ENCODE results near the gene IL16. TPM values are rescaled to one million over a fixed set of nuclear protein-coding genes. Genes with fewer than 3 reads are reported as not detected.

Gene IL16
- total RNA-seq, 1 experiment from 2014 or later, result not detected

DNA sequence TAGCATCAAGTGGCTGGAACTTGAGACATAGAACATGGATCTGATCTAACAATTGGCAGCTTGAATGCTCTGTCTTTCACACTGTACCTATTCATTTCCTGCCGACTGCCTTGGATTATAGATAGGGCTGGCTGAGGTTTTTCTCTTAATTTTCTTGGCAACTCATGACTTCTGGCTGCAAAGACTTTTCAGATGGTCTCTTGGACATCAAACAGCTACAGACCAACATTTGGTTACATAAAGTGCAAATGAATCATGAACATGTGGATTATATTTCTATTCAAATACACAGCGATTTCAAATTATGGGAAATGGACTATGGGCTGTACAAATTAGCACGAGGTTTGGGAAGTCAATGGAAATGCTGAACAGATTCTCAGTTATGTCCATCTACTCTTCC is 26.2 kb upstream of the IL16 start:
- no peak for DNase-seq (ENCODE audit: low read depth)
- in situ Hi-C loops (cut with HindIII; ENCODE audit: low pct_unique_long_range_greater_than_20kb, low sequenced_read_pairs), result no loop called here

DNA sequence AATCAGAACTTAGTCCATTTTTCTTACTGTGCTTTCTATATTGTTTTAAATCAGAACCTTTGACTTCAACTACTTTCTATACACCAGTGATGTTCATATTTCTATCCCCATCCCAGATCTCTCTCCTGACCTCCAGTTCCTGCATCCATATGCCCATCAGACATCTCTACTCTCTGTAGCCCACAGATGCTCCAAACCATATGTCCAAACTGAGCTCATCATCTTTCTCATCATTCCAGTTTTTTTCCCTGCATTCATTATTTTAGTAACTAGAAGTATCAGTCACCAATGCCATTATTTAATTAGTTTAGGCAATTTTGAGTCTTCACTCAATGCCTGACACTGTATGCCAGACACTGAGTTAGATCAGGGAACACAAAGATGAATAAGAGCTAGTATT is 25.4 kb upstream of the IL16 start:
- in situ Hi-C loops (cut with HindIII; ENCODE audit: low pct_unique_long_range_greater_than_20kb, low sequenced_read_pairs), result no loop called here

DNA sequence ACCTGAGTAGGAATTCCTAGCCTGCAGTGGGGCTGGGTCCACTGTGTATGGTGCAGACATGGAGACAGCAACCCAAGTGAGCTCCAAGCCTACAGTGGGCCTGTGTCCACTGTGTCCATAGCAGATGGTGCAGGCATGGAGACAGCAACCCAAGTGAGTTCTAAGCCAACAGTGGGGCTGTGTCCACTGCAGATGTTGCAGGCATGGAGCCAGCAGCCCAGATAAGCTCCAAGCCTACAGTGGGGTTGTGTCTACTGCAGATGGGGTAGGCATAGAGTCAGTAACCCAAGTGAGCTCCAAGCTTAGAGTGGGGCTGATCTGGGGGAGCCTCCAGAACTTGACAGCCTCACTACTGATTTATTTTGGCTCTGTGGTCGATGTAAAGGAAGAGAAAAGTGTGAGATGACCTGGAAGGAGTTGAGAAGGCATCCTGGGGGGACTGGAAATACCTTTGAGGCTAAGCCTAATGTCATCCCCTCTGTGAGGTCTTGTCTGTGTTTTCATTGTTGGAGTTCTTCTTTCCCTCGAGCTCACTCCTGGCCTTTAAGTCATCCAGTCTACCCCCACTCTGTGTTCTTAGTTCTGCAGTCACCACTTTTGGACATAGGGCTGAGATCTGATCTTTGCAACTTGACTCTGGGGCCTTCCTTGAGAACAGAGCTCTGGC is 22.4 kb upstream of the IL16 start:
- DNase-seq (ENCODE audit: low read depth), result no peak
- in situ Hi-C loops (cut with HindIII; ENCODE audit: low pct_unique_long_range_greater_than_20kb, low sequenced_read_pairs), result no loop called here

More for the DNA sequence above, 25.4 kb upstream of the IL16 start:
- DNase-seq (ENCODE audit: low read depth), result no peak

DNA sequence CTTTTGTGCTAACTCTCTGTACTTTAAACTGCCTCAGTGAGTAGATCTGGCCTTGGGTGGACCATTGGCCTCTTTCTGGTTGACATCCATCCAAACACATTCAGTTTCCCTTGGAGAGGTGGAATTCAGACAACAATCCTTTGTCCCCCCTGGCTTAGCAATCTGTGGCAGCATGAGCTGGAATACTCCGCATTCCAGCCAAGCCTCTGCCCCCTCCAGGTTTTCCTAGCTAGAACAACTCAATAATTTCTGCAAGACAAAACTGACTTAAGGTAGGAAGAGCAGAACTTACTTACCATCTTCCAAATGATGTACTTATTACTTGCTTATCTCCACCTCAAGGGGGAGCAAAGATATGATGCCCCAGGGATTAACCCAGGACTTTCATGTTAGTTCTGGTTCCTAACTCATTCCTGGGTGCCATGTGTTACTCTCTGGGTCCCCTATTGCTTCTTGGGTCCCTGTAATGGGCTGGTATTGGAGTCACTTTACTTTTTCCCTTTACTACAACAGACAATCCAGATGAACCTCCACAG is 21.8 kb upstream of the IL16 start:
- DNase-seq (ENCODE audit: low read depth), result no peak
- in situ Hi-C loops (cut with HindIII; ENCODE audit: low pct_unique_long_range_greater_than_20kb, low sequenced_read_pairs), result no loop called here

DNA sequence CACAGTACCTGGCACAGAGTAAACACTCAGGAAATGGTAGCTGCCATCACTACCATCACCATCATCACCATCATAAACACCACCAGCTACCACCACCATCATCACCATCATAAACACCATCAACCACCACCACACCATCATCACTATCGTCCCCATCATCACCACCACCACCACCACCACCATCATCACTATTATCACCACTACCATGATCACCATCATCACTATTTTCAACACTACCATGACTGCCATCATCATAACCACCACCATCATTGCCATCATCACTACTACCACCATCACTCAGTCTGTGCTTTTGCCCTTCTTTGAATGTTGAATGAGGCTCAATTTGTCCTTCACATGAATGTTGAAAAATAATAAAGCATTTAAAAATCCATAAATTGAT is 21.2 kb upstream of the IL16 start:
- DNase-seq (ENCODE audit: low read depth), result no peak
- in situ Hi-C loops (cut with HindIII; ENCODE audit: low pct_unique_long_range_greater_than_20kb, low sequenced_read_pairs), result no loop called here

DNA sequence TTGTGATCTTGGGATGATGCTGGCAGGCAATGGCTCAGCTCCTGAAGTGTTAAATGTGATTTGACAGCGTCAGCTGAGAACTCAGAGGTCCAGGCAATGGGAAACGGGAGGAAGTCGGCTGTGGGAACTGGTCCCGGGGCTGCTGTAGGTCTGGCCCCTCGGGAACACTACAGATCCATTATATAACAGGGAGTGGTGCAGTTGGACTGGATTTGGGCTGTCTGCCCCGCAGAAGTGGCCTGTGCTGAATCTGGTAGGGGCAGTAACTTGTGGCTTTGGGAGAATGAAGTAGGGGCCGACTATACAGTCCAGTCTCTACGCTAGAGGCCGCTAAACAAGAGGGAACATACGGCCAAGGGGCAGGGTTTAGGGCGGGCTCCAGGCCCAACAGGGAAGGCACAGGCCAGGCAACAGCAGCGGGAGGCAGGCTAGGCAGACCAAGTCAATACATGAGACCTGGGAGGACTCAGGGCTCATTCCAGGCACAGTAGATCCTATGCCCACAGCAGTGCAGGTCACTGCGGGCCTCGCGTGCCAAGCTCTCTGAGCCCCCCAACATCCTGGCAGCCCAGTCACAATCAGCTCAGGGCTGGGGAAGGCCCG is 20.3 kb upstream of the IL16 start:
- no peak for DNase-seq (ENCODE audit: low read depth)
- in situ Hi-C loops (cut with HindIII; ENCODE audit: low pct_unique_long_range_greater_than_20kb, low sequenced_read_pairs), result no loop called here

DNA sequence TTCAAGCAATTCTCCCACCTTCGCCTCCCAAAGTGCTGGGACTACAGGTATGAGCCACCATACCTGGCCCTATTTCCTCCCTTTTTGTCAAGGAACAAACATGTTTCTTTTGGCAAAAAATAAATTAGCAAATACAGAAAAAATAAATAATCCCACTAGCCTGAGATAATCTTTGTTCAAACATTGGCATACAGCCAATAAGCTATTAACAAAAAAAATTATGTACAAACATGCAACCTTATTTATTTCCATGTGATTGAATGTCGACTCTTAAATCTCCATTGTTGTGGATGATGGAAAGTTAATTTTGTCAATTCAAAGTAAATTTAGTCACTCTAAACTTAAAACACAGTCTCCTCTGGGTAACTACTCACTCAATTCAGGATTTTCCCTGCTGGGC is 18.3 kb upstream of the IL16 start:
- no peak for DNase-seq (ENCODE audit: low read depth)
- in situ Hi-C loops (cut with HindIII; ENCODE audit: low pct_unique_long_range_greater_than_20kb, low sequenced_read_pairs), result no loop called here

DNA sequence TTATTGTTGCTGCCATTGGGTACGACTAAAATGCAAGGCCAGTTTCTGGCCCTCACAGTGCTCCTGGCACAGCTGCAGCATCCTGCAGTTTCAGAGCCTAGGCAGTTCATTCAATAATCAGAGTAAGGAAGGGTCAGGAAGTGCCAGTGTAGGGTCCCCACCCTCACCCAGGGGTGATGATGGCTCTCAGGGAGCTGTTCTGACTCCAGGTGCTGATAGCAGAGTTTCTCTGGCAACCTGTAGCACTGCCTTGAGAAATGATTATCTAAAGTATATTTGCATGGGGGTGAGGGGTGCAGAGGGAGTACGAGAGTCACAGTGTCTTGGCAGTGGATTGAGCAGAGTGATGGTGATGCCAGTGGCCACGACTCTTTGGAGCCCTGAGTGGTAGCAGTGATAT is 15.5 kb upstream of the IL16 start:
- DNase-seq (ENCODE audit: low read depth), result no peak
- in situ Hi-C loops (cut with HindIII; ENCODE audit: low pct_unique_long_range_greater_than_20kb, low sequenced_read_pairs), result no loop called here

DNA sequence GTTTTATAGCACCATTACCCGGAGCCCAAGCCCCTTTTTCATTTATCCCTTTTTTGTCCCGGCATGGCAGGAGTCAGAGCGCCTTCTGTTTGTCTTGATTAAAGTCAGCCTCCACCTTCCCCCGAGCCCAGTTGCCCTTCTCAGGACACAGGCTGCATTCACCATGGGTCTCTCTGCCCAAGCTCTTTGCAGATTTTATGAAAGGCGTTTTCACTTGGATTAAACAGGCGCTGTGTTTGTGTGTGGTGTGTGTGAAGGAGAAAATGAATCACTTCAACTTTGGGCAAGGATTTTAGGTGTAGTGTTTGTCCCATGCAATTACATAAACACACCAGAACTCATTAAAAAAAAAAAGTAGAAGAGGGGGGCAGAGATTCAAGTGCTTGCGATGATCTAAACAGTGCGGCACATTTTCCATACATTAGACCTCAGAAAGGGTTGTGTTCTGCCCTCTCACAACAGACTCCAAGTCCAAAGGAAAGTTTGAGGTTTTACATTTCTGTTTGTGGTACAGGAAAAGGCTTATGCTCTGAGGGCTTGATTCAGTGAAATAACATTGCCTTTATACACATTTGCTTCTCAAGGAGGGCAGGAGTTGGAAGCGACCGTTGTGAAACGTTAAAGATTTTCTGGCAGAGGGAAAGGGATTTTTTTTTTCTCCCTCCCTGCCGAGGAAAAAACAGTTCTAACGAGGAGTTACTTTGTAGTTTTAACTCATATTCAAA is 14.5 kb upstream of the IL16 start:
- in situ Hi-C loops (cut with HindIII; ENCODE audit: low pct_unique_long_range_greater_than_20kb, low sequenced_read_pairs), result no loop called here
- no peak for DNase-seq (ENCODE audit: low read depth)

DNA sequence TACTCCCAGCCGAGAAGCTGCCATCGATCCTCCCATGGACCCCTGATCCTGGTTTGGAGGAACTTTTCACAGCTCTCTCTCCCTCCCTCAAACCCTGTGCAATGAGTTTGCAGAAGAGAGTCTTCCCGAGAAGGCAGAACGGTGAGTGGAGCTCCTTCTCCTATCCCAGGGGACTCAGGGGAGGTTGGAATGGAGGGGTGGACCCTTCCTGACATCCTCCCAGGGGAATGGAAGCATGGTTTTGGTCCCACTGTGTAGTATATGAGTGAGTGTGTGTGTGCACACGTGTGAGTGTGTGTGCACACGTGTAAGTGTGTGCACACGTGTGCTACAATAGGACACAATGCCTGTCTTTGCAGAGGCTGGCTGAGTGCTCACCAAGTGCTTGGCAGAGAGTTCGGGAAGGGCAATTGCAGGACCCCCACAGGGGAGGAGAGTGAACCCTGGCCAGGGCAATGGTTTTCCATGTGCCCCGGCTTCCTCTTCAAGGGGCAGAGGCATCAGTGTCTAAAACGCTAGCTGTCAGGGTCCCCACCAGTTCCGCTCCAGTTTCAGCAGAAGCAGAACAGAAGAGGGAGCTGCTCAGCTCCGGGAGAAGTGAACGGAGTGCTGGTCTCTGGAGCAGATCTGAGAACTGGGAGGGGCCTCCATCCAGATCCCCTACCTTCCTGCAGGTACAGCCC is 13.8 kb upstream of the IL16 start:
- DNase-seq (ENCODE audit: low read depth), result no peak

DNA sequence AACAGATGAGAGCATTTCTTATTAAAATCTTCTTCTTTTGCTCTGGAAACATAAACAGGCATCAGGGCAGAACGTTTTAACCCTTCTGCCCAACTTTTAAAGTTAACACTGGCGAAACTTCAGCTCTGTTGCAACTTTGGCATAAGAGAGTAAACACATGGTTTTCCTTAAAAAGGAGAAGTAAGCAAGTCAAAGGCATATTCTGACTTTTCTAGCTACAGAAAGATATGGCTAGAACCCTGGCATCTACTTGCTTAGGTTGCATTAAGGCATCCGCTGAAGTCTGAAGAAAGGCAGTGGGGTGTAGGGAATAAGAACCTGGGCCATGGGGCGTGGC is 13.3 kb upstream of the IL16 start:
- in situ Hi-C loops (cut with HindIII; ENCODE audit: low pct_unique_long_range_greater_than_20kb, low sequenced_read_pairs), result no loop called here
- no peak for DNase-seq (ENCODE audit: low read depth)

More for the DNA sequence above, 13.8 kb upstream of the IL16 start:
- in situ Hi-C loops (cut with HindIII; ENCODE audit: low pct_unique_long_range_greater_than_20kb, low sequenced_read_pairs), result no loop called here

DNA sequence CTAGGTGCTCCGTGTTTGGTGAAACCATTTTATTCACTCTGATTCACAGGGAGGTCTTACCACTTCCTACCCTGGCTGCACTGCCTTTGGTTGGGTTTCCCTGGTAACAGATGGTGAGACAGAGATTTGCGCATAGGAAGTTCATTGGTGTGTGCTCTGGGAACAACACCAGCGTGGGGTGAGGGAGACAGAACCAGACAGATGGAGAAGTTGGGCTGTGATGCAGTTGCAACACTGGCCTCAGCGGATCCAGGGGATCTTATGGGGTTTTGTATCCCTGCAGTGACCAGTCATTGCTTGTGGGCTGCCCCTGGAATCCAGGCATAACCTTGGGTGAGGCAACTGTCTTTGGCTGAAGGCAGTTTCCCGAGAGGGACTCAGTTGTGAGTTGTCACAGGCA is 12.5 kb upstream of the IL16 start:
- no peak for DNase-seq (ENCODE audit: low read depth)
- in situ Hi-C loops (cut with HindIII; ENCODE audit: low pct_unique_long_range_greater_than_20kb, low sequenced_read_pairs), result no loop called here

DNA sequence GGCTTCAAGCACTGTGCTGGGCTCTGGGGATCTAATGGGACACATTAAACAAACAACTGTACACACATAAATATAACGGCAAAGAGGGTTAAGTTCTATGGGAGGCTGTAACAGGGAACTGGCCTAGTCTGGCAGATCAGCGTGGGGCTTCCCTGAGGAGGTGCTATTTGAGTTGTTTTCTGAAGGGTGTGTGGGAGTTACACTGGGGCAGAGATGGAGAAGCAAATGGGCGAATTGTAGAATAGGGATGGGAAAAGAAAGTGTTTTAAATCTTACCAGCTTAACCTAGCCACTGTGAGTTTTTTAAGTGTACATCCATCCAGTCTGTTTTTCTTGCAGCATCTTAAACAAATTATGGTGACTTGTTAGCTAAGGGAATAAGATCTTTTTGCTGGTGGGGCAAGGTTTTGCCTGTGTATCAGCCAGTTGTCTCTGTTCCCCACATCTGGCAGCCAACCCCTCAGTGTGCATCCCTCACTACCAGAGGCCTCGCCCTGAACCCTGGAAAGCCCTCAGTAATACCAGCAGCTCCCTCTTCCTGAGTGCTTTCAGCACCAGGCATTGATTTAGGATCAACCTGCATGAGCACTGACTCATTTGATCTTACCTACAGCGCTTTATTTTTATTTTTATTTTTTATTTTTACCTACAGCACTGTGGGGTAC is 10.9 kb upstream of the IL16 start:
- DNase-seq (ENCODE audit: low read depth), result no peak
- in situ Hi-C loops (cut with HindIII; ENCODE audit: low pct_unique_long_range_greater_than_20kb, low sequenced_read_pairs), result no loop called here

DNA sequence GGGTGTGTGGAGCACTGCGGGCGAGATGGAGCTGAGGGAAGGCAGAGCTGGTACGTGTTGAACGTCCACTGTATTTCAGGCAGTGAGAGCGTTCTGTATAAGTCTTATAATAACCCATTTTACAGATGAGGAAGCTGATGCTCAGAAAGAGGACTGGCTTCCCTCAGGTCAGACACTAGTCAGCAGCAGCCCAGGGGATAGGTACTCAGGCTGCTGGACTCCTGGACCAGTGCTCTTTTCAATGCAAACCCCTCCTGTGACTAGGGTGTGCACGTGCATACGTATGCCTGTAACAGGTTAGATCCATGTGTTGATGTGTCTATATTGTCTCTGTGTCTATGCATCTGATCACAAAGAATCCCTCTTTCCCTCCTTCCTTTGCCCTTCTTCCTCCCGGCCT is 8.3 kb upstream of the IL16 start:
- no peak for DNase-seq (ENCODE audit: low read depth)
- in situ Hi-C loops (cut with HindIII; ENCODE audit: low pct_unique_long_range_greater_than_20kb, low sequenced_read_pairs), result no loop called here

DNA sequence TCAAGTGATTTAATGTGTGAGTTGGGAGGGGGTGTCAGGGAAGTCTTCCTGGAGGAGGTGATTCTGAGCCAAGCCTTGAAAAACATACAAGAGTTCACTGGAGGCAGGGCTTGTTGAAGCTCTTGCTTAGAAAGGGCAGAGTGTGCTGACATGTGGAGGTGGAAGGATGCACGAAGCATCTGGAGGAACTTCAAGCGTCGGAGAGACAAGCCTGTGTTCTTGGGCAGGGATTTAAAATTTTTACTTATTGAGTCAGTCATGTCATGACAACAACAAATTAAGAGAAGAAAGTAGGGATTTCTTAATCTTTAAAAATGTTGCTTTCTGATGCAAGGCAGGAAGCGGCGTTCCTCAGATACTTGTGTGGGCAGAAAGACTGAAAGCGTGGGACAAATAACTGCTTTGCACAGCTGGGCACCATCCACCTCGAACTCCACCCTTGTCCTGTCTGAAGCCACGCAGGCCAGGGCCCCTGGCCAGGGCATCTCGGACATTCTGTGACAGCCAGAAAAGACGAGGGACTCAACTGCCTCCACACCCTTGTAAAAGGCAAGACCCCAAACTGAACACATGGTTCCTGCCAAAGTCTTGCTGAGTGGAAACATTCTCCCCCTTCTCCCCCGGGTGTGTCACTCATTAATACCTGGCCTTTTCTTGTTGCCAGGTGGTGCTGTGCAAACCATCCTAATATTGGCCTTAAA is 6.9 kb upstream of the IL16 start:
- DNase-seq (ENCODE audit: low read depth), result no peak
- in situ Hi-C loops (cut with HindIII; ENCODE audit: low pct_unique_long_range_greater_than_20kb, low sequenced_read_pairs), result no loop called here

DNA sequence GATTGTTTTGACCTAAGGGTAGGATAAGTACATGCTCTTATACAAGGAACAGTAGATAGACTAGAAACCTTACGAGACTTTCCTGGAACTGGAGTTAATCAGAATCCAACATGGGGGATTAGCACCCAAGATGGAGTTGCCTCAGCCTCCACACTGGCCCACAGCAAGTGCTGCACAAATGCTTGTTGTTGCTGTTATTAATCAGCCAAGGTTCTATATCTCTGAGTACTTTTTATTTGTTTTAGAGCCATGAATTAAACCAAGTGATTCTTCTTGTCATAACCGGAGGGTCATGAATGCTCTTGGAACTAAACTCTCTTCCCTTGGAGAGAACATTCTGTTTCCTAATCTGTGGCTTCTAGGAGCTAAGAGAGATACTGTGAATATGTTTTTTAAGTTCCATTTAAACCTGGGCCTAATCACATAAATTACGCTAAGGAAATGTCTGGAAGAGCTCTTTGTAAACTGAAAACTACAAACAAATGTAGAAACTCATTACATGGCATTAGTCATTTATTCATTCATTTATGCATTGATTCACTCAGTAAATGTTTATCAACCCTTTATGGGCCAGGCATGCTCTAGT is 5.7 kb upstream of the IL16 start:
- in situ Hi-C loops (cut with HindIII; ENCODE audit: low pct_unique_long_range_greater_than_20kb, low sequenced_read_pairs), result no loop called here
- DNase-seq (ENCODE audit: low read depth), result no peak

DNA sequence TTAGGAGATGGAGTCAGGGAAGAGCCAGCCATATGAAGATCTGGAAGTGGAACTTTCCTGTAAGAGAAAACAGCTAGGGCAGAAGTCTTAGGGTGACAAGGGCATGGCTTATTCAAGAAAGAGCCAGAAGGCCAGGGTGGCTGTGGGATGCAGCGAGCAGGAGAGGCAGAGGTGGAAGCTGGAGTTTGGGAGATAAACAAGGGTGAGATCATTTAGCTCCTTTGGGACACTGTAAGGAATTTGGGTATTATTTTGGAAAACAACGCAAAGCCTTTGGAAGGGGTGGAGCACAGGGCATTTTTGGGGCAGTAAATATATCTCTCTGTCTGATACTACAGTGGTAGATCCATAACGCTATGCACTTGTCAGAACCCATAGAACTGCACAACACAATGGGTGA is 5.0 kb upstream of the IL16 start:
- in situ Hi-C loops (cut with HindIII; ENCODE audit: low pct_unique_long_range_greater_than_20kb, low sequenced_read_pairs), result no loop called here
- DNase-seq (ENCODE audit: low read depth), result no peak

DNA sequence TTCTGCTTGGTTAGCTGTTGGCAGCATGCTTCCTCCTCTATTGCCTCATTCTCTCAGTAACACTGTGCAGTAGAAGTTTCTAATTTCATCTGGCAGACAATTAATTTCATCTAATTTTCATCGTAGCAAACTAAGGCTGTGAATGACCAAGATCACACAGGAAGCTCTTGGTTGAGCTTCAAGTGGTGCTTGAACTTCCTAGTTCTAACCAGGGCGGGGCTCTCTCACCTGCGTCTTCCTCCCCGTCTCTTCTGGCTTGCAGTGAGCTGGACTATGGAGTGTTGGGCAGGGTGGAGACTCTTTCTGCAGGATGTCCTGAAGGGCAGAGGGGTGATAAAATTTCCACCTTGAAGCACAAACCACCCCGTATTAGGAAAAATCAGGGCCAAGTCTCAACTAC is 2.0 kb upstream of the IL16 start:
- no peak for DNase-seq (ENCODE audit: low read depth)
- in situ Hi-C loops (cut with HindIII; ENCODE audit: low pct_unique_long_range_greater_than_20kb, low sequenced_read_pairs), result no loop called here
